A673 (cell line): ENCODE results near the gene ZNF621.

Experiments used
- CTCF ChIP-seq: fragments of 300-800, 200-600 bp; sonication (generic); conservative IDR thresholded peaks from 2 replicates; pipeline ENCODE4 v1.5.1; 2017; ENCODE audit warnings: low read depth, mild to moderate bottlenecking, antibody characterized with exemption, low read length, moderate library complexity, mixed read lengths
- EZH2 ChIP-seq: fragments of 200-600 bp; sonication (generic); IDR thresholded peaks from 2 replicates; pipeline ENCODE4 v1.6.1; 2017; ENCODE audit warnings: borderline replicate concordance, low read depth, mild to moderate bottlenecking, mixed read lengths, antibody characterized with exemption, low read length; ENCODE audit not compliant: poor library complexity, severe bottlenecking

GRCh38 chr3:40534283-40534682 lies 9.5 kb downstream of the ZNF621 start:
- TF ChIP-seq EZH2 = no peak
- no peak for TF ChIP-seq CTCF
